Activated naive CD4-positive, alpha-beta T cell treated with Interleukin-2 at 50 U/mL for 16 hours (primary cell): Measurements from ENCODE around the gene BLOC1S4.
"Not testable (repeated sequence)": the region's sequence is repeated elsewhere in the genome, so short reads cannot be mapped to it uniquely, and the experiment has no call there.

Source experiments
- DNase-seq: peaks from one replicate; pipeline ENCODE4 v3.0.0-alpha.2; 2020

BLOC1S4 gene

DNA sequence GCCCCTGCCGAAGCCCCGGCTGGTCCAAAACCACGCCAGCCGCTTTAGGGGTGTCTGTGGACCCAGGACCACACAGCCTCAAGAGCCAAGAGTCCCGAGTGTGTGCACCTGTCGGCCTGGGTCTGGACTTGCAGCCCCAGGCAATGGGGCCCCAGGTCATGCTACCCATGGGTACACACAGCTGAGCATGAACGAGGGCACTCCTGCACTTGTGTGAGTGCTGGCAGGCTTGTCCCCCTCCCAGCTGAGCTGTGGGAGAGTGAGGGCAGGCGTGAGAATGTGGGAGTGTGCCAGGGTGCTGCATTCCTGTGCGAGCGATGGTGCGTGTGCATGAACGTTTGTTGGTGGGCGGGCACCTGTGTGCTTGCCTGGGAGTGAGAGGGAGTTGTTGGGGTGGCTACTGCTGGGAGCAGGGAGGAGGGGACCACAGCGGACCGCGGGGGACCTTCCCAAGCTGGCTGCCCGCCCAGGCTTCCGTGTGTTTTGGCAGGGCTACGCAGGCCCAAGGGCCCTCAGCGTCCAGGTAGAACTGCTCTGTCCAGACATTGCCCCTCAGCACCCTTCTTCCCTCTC lies 30.8 kb downstream of the BLOC1S4 start:
- DNase-seq, result no peak

DNA sequence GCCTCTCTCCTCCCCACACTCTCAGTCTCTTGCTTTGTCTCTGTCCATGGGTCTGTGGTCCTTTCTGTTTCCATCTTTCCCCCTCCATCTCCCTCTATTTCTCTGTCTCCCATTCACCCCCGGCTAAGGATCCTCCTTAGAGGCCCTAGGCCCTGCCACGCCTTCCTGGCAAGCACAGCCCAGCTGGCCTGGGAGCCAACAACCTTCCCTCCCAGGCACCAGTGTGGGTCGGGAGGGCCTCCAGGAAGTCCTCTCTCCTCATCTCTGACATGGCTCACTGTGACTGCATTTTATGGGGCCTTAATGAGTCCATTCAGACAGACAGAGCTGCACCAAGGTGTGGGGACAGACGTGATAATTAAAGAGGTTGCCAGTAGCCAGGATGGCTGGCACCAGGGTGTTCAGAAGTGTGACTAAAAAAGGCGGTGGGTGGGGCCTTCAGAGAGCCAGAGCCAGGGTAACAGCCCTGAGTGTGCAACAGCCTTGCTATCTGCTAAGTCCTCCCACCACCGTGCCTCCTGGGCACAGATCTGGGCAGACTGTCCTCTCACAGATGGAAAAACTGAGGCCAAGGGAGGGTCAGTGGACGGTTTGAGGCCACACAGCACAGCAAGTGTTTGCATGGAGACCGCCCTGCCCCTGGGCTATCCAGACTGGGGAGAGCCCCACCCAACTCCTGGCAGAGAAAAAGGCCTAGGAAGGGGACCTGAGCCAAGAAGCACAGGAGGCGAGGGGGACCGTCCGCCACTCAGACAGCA lies 31.5 kb downstream of the BLOC1S4 start:
- no peak for DNase-seq

DNA sequence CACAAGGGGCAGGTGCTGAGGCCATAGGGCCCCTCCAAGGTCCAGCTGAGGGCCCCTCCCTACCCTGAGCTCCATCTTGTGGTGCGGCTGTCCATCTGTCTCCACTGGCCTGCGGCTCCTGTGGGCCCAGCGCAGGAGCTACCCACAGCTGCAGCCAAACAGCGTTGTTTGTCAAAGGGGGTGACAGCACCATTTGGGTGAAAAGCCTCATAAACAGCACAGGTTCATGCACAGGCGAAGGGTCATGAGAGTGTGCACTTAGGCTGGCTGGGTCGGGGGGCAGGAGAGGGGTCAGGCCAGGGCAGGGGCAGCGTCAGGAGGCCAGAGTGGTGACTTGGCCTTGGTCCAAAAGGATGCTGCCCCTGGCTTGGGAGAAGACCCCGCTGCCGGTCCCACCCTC lies 32.3 kb downstream of the BLOC1S4 start:
- DNase-seq, result no peak

DNA sequence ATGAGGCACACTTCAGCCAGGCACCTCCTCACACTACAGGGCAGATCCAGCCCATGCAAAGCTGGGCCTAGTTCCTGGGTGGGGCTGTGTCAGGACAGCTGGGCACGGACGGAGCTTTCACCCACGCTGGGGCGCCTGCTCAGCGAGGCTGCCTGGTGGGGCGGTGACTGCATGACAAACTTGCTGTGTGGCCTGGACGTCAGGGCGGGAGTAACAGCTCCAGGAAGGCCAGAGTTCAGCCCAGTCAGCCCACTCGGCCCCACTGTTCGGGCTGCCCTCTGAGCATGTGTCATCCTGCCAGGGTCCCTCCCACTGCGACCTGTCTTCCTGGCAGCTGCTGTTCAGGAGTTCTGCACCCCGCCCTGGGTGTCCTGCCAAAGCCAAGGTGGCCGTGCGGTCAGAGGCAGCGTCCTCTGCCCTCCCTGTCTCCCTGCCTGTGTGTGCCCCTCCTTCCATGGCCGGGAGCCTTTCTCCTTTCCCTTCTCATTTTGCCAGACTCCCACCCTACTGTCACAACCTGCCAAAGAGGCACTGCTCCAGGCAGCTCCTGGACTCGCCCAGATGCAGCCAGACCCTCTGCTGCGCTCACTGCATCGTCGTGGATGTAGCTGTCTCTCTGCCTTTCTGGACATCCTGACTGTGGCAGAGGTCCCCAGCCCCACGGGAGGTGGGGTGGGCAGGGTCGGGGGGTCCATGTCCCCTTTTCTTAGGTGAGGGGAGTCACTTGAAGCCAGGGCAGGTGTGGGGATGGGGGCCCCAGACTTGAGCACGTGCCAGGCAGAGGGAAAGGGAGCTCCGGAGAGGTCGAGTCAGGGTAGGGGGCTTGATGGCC lies 33.6 kb downstream of the BLOC1S4 start:
- no peak for DNase-seq

DNA sequence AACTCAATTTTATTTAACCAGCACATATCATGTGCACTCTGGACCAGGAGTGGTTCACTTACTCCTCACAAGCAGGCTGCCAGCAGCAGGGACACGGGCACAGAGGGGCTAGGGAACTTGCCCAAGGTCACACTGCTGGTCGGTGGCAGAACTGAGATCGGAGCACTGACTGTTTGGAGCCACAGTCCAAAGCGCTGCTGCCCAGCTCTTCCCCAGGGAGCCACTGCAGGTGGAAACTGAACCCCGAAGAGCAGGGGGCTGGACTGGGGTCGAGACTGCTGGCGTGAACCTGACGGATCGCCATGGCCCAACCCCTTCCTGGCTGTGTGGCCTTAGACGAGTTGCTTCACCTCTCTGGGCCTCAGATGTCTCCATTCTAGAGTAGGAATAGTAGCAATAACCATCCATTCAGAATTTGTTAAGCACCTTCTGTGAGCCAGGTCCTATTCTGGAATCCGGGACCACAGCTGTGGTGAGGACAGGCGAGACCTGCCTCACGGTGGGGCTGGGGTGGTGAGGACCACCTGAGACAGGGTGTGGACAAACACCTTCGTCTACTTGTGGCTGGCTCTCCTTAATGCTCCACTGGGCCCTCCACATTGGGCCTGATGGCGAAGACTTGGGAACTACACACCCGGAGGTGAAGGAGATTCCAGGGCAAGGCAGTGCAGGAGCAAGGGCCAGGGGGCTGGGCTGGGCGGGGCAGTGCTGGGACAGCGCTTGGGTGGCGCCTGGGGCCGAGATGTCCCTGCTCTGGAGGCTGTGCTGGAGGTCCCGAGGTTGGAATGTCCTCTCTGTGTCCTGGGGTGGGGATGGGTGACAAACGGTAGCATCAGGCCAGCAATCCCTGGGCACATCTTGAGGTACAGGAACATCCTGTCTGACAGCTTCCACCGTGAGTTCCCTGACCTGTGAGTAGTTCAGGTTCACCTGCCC lies 34.6 kb downstream of the BLOC1S4 start:
- DNase-seq, result no peak

DNA sequence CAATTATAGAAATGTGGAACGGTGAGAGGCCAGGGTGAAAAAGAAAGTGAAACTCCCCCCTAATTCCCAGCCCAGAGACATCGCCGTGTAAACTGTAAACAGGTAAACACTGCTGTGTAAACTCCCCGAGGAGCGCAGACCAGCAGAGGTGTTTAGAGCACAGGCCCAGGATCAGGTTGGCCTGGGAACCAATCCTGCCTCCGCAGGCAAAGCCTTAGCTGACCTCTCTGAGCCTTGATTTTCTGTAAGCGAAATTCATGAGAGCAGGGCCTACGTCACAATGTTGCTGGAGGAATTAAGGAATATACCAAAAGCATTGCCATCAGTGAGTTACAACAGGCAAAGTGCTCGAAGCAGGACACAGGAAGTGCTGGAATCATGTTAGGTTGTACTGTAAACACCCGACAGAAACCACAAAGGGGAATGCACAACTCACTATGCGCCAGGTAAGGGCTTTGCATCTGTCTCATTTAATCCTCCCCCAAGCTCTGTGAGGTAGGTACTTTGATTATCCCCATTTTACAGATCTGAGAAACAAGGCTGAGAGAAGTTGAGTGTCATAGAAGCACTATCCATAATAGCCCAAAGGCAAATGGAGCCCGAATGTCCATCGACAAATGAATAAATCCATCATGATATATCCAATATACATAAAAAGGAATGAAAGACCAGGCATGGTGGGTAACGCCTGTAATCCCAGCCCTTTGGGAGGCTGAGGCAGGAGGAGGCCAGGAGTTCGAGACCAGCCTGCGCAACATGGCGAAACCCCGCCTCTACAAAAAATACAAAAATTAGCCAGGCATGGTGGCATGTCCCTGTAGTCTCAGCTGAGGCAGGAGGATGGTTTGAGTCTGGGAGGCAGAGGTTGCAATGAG lies 35.9 kb downstream of the BLOC1S4 start:
- no peak for DNase-seq

DNA sequence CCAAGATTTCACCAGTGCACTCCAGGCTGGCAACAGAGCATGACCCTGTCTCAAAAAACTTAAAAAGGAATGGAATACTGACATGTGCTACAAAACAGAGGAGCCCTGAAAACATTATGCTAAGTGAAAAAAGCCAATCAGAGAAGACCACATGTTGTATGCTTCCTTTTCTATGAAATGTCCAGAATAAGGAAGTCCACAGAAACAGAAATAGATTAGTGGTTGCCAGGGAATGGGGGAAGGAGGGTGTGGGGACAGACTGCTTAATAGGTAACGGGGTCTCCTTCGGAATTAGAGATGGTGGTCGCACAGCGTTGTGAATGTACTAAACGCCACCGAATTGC lies 36.5 kb downstream of the BLOC1S4 start:
- no peak for DNase-seq

DNA sequence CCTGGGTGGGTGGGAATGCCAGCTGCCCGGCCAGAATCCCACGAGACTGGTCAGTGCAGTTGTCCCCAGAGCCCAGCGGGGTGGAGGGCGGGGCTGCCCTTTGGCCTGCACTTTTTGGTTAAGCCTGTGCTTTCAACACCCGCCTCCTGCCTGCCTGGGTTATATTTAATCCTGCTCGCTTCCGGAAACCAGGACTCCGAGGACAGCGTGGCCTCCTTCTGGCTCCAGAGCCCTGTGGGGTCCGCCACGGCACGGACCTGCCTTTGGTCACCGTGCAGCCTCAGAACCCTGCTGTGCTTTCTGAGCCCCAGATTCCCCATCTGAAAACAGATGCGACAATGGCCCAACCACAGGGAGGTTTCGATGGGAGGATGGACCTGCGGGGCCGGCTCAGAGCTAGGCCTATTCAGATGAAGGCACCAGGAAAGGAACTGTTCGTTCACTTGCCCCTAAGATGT lies 37.2 kb downstream of the BLOC1S4 start:
- DNase-seq, result no peak

DNA sequence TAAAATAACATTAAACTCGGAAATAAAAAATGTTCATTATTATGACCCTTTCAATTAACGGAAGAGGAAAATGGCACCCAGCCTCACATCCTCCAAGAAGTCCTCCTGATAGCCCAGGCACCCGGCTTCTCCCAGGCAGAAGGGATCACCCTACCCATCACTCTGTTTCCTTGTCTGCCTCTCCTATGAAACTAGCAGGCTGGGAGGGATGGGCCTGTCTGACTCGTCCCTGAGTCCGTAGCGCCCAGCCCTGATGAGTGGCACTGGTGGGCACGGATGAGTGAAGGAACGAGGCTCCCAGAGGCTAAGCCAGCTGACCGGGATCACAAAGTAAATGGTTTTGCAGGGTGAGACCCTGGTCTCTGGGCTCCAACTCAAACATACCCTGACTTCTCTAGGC lies 37.9 kb downstream of the BLOC1S4 start:
- DNase-seq, result no peak

DNA sequence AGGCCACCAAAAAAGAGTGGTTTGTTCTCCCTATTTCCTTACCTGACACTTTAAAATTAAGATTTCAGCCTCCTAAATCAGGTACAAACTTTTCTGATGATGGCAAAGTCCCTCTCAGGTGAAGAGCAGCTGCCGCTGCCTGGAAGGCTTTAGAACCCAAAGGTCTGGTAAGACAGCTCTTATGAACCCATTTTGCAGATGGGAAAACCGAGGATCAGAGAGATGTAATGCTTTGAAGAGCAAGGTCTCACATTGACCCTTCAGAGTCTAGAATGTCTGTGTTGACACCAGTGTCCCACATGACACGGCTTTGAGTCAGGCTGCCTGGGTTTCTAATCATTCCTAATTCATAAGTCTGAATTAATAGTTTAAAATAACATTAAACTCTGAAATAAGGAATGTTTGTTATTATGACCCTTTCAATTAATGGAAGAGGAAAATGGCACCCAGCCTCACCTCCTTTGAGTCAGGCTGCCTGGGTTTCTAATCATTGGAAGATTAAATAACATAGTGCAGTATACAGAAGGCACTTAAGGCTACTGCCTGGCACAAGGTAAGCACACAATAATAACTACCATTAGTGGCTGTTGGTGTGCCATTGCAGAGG lies 38.6 kb downstream of the BLOC1S4 start:
- DNase-seq, result no peak

DNA sequence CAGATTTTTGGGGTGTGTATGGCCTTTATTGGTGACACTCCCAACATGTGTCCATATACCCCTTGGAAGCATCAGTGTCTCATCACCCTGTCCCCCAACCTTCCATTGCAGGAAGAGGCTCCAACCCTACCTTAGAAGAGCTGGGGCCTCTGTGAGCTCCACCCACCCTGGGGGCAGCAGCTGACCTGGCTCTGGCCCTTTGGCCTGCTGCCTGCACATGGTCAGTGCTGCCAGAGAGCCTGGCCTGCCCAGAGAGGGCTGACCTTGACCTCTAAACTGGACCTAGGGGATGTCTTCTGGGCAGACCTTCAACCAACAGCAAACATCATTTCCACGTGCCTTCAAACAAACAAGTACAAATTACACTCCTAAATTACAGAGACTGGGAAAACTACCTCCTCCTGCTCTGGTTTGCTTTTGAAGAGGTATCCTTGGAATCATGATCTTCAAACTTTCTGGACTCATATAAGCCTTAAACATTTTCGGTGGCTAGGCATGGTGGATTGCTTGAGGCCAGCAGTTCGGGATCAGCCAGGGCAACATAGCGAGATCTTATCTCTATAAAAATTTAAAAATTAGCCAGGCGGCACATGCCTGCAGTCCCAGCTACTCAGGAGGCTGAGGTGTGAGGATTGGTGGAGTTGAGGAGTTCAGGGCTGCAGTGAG lies 39.2 kb downstream of the BLOC1S4 start:
- no peak for DNase-seq

DNA sequence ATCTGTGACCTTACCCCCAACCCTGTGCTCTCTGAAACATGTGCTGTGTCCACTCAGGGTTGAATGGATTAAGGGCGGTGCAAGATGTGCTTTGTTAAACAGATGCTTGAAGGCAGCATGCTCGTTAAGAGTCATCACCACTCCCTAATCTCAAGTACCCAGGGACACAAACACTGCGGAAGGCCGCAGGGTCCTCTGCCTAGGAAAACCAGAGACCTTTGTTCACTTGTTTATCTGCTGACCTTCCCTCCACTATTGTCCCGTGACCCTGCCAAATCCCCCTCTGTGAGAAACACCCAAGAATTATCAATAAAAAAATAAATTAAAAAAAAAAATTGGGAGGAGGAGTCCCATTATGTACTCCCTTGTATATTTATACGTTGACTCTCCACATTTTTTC lies 40.4 kb downstream of the BLOC1S4 start:
- DNase-seq, result not testable (repeated sequence)

DNA sequence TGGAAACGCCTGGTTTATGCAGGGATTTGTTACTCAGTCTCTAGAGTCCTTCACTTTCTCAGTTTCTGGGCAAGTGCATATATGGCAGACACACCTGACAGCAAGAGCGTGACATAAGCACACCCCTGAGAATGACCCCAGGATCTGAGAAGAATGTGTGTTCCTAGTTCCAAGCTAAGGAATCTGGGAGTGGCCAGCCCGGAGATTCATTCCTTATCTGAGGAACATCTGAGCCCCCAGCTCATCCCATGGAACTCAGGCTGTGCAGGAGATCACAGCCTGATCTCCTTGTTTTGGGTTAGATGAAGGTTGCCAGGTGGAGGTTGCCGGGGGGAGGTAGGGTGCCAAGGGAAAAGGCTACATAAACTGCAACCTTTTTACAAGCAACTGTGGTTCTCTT lies 42.8 kb downstream of the BLOC1S4 start:
- DNase-seq, result no peak

DNA sequence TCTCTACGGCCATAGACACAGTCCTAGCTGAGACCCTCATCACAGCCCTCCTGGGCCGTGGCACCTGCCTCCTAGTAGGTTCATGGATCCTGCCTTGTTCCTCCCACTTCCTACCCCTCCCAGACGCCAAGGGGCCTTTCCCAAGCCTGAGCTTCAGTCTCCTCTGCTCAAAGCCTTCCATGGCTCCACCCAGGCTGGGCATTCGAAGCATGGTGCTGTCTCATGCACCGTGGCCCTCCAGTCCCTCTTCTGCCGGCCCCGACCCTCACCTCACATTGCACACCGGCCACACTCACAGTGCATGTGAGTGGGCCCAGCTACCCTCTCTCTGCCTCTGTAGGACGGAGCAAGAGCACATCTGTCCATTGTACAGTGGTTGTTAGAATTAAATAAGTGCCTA lies 44.9 kb downstream of the BLOC1S4 start:
- DNase-seq, result no peak

DNA sequence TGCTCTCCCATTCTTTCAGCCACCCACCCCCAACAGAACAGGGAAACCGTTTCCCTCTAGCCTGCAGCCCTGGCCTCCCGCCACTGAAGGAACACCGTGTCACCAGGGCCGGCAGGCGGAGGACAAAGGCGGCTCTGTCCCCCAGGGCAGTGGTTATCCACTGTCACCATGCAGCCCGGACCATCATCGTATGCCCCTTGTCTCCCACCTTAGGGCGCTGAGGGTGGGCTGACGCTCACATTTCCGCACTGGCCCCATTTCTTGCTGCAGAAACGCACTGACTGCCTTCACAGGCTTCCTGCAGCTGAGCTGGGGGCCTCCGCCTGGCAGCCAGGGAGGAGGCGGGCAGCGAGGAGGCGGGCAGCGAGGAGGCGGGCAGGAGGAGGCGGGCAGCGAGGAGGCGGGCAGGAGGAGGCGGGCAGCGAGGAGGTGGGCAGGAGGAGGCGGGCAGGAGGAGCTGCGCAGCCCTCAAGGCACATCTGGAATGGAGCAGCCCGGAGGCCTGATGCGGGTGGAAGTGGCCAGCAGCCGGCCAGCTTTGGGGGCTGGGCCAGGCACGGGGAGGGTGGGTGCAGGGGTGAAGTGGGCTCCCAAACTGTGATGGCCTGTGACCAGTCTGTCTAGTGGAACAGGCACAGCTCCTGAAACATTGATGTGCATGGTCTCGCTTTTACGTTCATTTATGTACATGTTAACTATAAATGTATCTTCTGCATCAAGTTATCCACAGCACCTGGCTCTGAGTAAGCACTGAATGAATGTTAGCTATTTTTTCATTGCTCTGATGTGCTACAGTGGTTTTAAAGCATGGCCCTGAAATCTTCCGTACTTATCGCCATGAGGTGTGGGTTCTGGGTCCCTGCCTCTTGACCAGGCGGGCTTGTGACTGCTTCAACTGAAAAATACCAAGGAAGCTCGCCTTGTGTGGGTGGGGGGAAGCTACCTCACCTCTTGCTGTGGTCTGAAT lies 46.0 kb downstream of the BLOC1S4 start:
- DNase-seq, result no peak

DNA sequence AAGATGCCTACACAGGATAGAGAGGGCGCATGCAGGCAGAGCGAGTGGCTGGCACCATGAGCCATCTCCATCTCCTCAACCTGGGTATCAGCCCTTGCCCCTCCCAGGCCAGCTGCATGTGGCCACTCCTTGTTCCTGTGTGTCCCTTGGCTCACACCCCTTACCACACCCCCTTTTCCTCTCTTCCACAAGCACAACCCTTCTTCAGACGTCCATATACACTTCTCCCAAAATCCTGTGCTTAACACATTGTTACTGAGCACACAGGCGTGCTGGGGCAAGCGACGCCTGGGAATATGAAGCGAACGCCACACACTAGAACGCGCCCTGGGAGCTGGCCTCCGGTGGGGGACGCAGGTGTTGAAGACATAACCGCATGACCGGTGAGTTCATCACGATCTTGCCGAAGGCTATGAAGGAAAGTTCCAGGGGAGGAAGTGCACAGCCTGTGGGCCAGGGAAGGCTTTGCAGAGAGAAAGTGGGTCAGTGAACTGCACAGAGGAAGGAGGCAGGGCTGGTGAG lies 47.4 kb downstream of the BLOC1S4 start:
- DNase-seq, result no peak

DNA sequence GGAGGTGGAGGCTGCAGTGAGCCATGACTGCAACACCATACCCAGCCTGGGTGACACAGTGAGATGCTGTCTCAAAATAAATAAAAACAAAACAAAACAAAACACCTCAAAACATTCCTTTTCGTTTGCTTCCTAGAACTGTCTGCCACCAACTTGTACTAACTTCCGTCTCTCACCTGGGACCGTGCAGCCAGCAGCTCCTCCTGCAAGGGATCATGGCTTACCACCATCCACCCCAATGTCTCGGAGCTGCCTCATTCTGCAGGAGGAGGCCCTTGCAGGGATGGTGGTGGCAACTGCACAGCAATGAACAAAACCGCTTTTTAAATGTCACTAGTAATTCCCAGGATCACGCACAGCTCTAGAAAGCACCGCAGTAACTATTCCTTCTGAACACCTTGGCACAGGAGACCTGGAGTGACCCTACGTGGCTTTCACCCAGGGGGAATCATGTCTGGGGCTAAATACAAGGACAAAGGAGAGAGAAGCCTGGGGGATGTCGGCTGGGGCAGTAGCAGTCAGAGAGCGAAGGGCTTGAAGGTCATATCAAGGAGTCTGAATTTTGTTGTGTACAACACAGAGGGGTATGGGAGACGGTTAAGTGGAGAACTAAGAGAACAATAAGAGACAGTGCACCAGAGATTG lies 49.1 kb downstream of the BLOC1S4 start:
- DNase-seq, result no peak

DNA sequence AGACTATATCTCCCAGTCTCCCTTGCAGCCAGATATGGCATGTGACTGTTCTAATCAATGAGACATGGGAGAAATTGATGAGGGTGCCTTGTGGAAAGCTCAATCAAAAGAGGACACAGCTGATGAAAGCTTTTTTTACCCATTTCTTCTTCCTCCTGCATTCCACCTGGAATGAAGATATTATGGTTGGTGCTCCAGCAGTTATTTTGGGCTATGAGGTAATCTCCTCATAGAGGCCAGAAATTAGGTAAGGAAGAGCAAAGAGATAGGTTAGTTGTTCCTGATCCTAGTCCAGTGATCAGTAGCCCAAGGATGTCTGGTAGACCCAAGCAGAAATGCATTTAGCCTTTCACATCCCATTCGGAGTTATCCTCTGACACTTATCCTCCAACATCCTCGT lies 49.7 kb downstream of the BLOC1S4 start:
- DNase-seq, result no peak
